ENCODE data around the gene FARS2. TPM values are rescaled to one million over a fixed set of nuclear protein-coding genes. Genes with fewer than 3 reads are reported as not detected.

FARS2 gene
- polyA plus RNA-seq, 2 of the 4 experiments (the other 2 are of a cell fraction), result 12.9 to 17.5 TPM

GRCh38 chr6:5316951-5317350 is 55.6 kb downstream of the FARS2 start:
- H3K9me3 ChIP-seq, result no peaks in the 10 kb centered on the region
- H3K27ac ChIP-seq, result no peak overlapping the region
- H3K4me2 ChIP-seq, result no peak overlapping the region
- ATAC-seq (no peak), DNase-seq (ENCODE audit: low read depth in 1 of 2, low spot score in 1 of 2) (no peak), FAIRE-seq (no peak)
- TF ChIP-seq ZSCAN20 (CRISPR knock-in tag; IDR thresholded peaks at IDR 0.05) (no peak), CBX8 (IDR thresholded peaks at IDR 0.05) (no peak), HDAC2 (IDR thresholded peaks at IDR 0.05) (no peak), HOXA7 (CRISPR knock-in tag; IDR thresholded peaks at IDR 0.05) (no peak), CEBPB (IDR thresholded peaks at IDR 0.05) (no peak), TFCP2L1 (CRISPR knock-in tag; IDR thresholded peaks at IDR 0.05) (no peak), ATOH8 (CRISPR knock-in tag; IDR thresholded peaks at IDR 0.05; ENCODE audit: low read depth) (no peak), PBX3 (IDR thresholded peaks at IDR 0.05) (no peak)
- no peaks in the 10 kb centered on the region for H3K4me1 ChIP-seq
- 86% methylated on average over 4 of the region's 4 CpGs for WGBS (ENCODE audit: missing lambda C conversion rate)
- CTCF ChIA-PET, result interaction anchor here (1.1 kb wide), 1 partner anchor 143 kb away, joined by 5 read pairs; no protein-coding TSS in a partner anchor
- POLR2A ChIA-PET, result no interaction called here
- H3K4me3 ChIP-seq, result no peak overlapping the region

- ATAC-seq, result no peak
- Histone ChIP-seq H3K4me1 (no peaks in the 10 kb centered on the region), H3K4me3 (no peak overlapping the region), H3K9me3 (no peaks in the 10 kb centered on the region), H3K27ac (no peak overlapping the region), H3K4me2 (no peak overlapping the region)
- POLR2A ChIA-PET, result no interaction called here
- no peak for DNase-seq (ENCODE audit: low read depth in 1 of 2, low spot score in 1 of 2)
- CTCF ChIA-PET, result no interaction called here
- 93% methylated on average over 7 of the region's 7 CpGs for WGBS (ENCODE audit: missing lambda C conversion rate)
- TF ChIP-seq HOXA7 (CRISPR knock-in tag; IDR thresholded peaks at IDR 0.05), result no peak
- TF ChIP-seq FOSL2 (IDR thresholded peaks at IDR 0.05), result no peak
- TF ChIP-seq FOSL2 (CRISPR knock-in tag; IDR thresholded peaks at IDR 0.05), result no peak
- no peak for TF ChIP-seq HMGXB4 (CRISPR knock-in tag; IDR thresholded peaks at IDR 0.05; ENCODE audit: borderline replicate concordance)
- no peak for TF ChIP-seq RCOR1 (IDR thresholded peaks at IDR 0.05; ENCODE audit: low read depth, low read length)
- no peak for TF ChIP-seq FOSB (CRISPR knock-in tag; IDR thresholded peaks at IDR 0.05)
- no peak for TF ChIP-seq CEBPB (IDR thresholded peaks at IDR 0.05)
- TF ChIP-seq MAFK (IDR thresholded peaks at IDR 0.05; ENCODE audit: partially characterized antibody), result peak; percentile 17
- no peak for FAIRE-seq
These were observed 57.4 kb downstream of the FARS2 start for GRCh38 chr6:5318617-5319272.

GRCh38 chr6:5323979-5324378 is 62.7 kb downstream of the FARS2 start:
- WGBS (ENCODE audit: missing lambda C conversion rate), result 91% methylated on average over 3 of the region's 3 CpGs
- no peak for FAIRE-seq
- H3K4me2 ChIP-seq, result no peak overlapping the region
- no peaks in the 10 kb centered on the region for H3K9me3 ChIP-seq
- ChIA-PET POLR2A (no interaction called here), CTCF (no interaction called here)
- H3K4me1 ChIP-seq, result no peaks in the 10 kb centered on the region
- no peak for DNase-seq (ENCODE audit: low read depth in 1 of 2, low spot score in 1 of 2)
- no peak overlapping the region for H3K27ac ChIP-seq
- H3K4me3 ChIP-seq, result no peak overlapping the region
- TF ChIP-seq HES2 (IDR thresholded peaks at IDR 0.05) (no peak), TFCP2L1 (CRISPR knock-in tag; IDR thresholded peaks at IDR 0.05) (no peak), BCL3 (IDR thresholded peaks at IDR 0.05) (no peak), FOSL2 (IDR thresholded peaks at IDR 0.05) (no peak), FOSL2 (CRISPR knock-in tag; IDR thresholded peaks at IDR 0.05) (no peak), CHD2 (IDR thresholded peaks at IDR 0.05; ENCODE audit: low read length, partially characterized antibody) (no peak), HOXB5 (CRISPR knock-in tag; IDR thresholded peaks at IDR 0.05) (no peak)
- ATAC-seq, result no peak

Data from A549 (cell line).